CD14-positive monocyte (primary cell): ENCODE results near the gene SOCS3. TPM values are rescaled to one million over a fixed set of nuclear protein-coding genes. Genes with fewer than 3 reads are reported as not detected.

Experiments
- DNase-seq, 3 donors: peaks; one replicate each; pipeline ENCODE4 v3.0.0-alpha.2; 2011 to 2022
- H2AFZ ChIP-seq: 2 replicates; pipeline ENCODE4 v1.6.0; 2012; ENCODE audit warnings: mild to moderate bottlenecking, low read depth, low read length, inconsistent platforms; ENCODE audit not compliant: insufficient read depth, poor library complexity, severe bottlenecking
- H3K27ac ChIP-seq, 2 donors: 1 replicate in 1 of 2; 2 replicates in 1 of 2; pipeline ENCODE4 v1.5.1; 2012 to 2013; ENCODE audit warnings: low read length in 2 of 2, control low read depth in 1 of 2, inconsistent platforms in 1 of 2, low read depth in 1 of 2, mild to moderate bottlenecking in 1 of 2
- H3K27me3 ChIP-seq, 2 donors: one replicate each; pipeline versions ENCODE4 v1.6.0 to v1.6.1; 2011 to 2013; ENCODE audit warnings: low read length in 2 of 2; ENCODE audit not compliant: control insufficient read depth in 2 of 2, insufficient read depth in 2 of 2
- H3K36me3 ChIP-seq, 2 donors: replicated peaks in 1 of 2; 1 replicate in 1 of 2; 2 replicates in 1 of 2; pipeline versions ENCODE4 v1.5.1 to v1.6.1; 2012 to 2013; ENCODE audit warnings: low read length in 2 of 2, control low read depth in 1 of 2, inconsistent platforms in 1 of 2, mild to moderate bottlenecking in 1 of 2; ENCODE audit not compliant: insufficient read depth in 2 of 2, control insufficient read depth in 1 of 2
- H3K4me1 ChIP-seq, 2 donors: 1 replicate in 1 of 2; 2 replicates in 1 of 2; pipeline versions ENCODE4 v1.5.1 to v1.6.1; 2012 to 2013; ENCODE audit warnings: low read length in 2 of 2, control low read depth in 1 of 2, inconsistent platforms in 1 of 2, mild to moderate bottlenecking in 1 of 2, moderate library complexity in 1 of 2; ENCODE audit not compliant: insufficient read depth in 2 of 2, control insufficient read depth in 1 of 2
- H3K4me2 ChIP-seq: replicated peaks from 2 replicates; pipeline ENCODE3; 2012; ENCODE audit warnings: low read length, moderate library complexity, mild to moderate bottlenecking; ENCODE audit not compliant: poor library complexity, severe bottlenecking; ENCODE audit errors: extremely low read depth
- H3K4me3 ChIP-seq, 3 experiments: fragments of 200-600 bp in 1 of 3; sonication (generic) in 1 of 3; replicated peaks in 1 of 3; 1 replicate in 2 of 3; 2 replicates in 1 of 3; pipeline ENCODE4 v1.5.1; 2011 to 2013; ENCODE audit warnings: low read length in 3 of 3, mild to moderate bottlenecking in 3 of 3, control low read depth in 2 of 3, low read depth in 2 of 3, inconsistent platforms in 1 of 3, moderate library complexity in 1 of 3
- H3K79me2 ChIP-seq: 2 replicates; pipeline ENCODE4 v1.6.0; 2012; ENCODE audit warnings: mild to moderate bottlenecking, control low read depth, inconsistent platforms, low read length, moderate library complexity; ENCODE audit not compliant: insufficient read depth
- H3K9ac ChIP-seq: 2 replicates; pipeline ENCODE4 v1.6.0; 2017; ENCODE audit warnings: low read length, mild to moderate bottlenecking; ENCODE audit not compliant: insufficient read depth, poor library complexity, severe bottlenecking
- H3K9me3 ChIP-seq, 2 donors: replicated peaks in 1 of 2; 1 replicate in 1 of 2; 2 replicates in 1 of 2; pipeline versions ENCODE4 v1.5.1 to v1.6.1; 2012 to 2013; ENCODE audit warnings: low read length in 2 of 2, control low read depth in 1 of 2; ENCODE audit not compliant: control insufficient read depth in 1 of 2, insufficient read depth in 1 of 2
- H4K20me1 ChIP-seq: 2 replicates; pipeline ENCODE4 v1.6.0; 2012; ENCODE audit warnings: mild to moderate bottlenecking, low read length, control low read depth, moderate library complexity; ENCODE audit not compliant: insufficient read depth
- H3K27ac Mint-ChIP-seq, 7 donors: one replicate each; pipeline ENCODE4 v1.8.0; 2020; ENCODE audit warnings: mild to moderate bottlenecking in 7 of 7, mixed read lengths in 7 of 7, moderate library complexity in 6 of 7, inconsistent platforms in 2 of 7
- H3K27me3 Mint-ChIP-seq, 3 donors: one replicate each; pipeline ENCODE4 v1.8.0; 2021 to 2022; ENCODE audit warnings: low read depth in 3 of 3, mild to moderate bottlenecking in 3 of 3, mixed read lengths in 3 of 3, moderate library complexity in 3 of 3, inconsistent platforms in 1 of 3
- H3K36me3 Mint-ChIP-seq, 2 donors: one replicate each; pipeline ENCODE4 v1.8.0; 2020; ENCODE audit warnings: mixed read lengths in 2 of 2, inconsistent platforms in 1 of 2, mild to moderate bottlenecking in 1 of 2
- H3K4me1 Mint-ChIP-seq: one replicate; pipeline ENCODE4 v1.8.0; 2020; ENCODE audit warnings: mild to moderate bottlenecking, mixed read lengths
- H3K4me3 Mint-ChIP-seq, 2 donors: one replicate each; pipeline ENCODE4 v1.8.0; 2020; ENCODE audit warnings: mild to moderate bottlenecking in 2 of 2, mixed read lengths in 2 of 2, moderate library complexity in 1 of 2
- H3K9me3 Mint-ChIP-seq, 7 donors: one replicate each; pipeline ENCODE4 v1.8.0; 2020 to 2022; ENCODE audit warnings: mixed read lengths in 7 of 7, mild to moderate bottlenecking in 6 of 7, moderate library complexity in 6 of 7, inconsistent platforms in 2 of 7
- CTCF ChIP-seq: fragments of 200-600 bp; IDR thresholded peaks from one replicate; pipeline ENCODE4 v1.8.0; 2022; ENCODE audit warnings: antibody characterized with exemption, mild to moderate bottlenecking
- WGBS: methylation state at CpG from one replicate; pipeline ENCODE4 v1.1.5; 2013; ENCODE audit warnings: missing lambda C conversion rate; ENCODE audit not compliant: insufficient coverage; 5-methylcytosine and 5-hydroxymethylcytosine counted together
- intact Hi-C, 2 donors: fragments of 100-400 bp; cut with micrococcal nuclease; formaldehyde crosslinking; loops; one replicate each; pipeline versions ENCODE4 v1.15.0 to v1.15.1; 2023
- polyA plus RNA-seq, 3 donors: library from polyadenylated mRNA; depleted of rRNA in 1 of 3; unstranded in 2 of 3; stranded (reverse) in 1 of 3; fragments of 300-500 nt in 2 of 3; fragments of >200 nt in 1 of 3; fragmentation: Illumina TruSeq in 2 of 3; gene quantifications; 1 replicate in 2 of 3; 2 replicates in 1 of 3; pipeline ENCODE4 v1.2.3, GENCODE V29; 2012 to 2021

The SOCS3 gene
- polyA plus RNA-seq, 3 donors, result 123 to 441 (median 144) TPM

- TF ChIP-seq CTCF, result no peak
- peak overlapping the region; percentile 13 to 68 for H3K4me3 Mint-ChIP-seq
- DNase-seq, result peak in 2 of 3 donors; percentile 48 to 82
- no peaks in the 10 kb centered on the region for H3K79me2 ChIP-seq
- no peak overlapping the region for H3K4me3 ChIP-seq
- H3K4me2 ChIP-seq, result no peak overlapping the region
- H3K27ac ChIP-seq, result no peak overlapping the region
- H3K36me3 Mint-ChIP-seq, result no peaks in the 10 kb centered on the region
- peaks cover 18% of the 10 kb centered on the region for H3K4me1 Mint-ChIP-seq
- peak overlapping the region in 1 of 7 donors; percentile 37 for H3K27ac Mint-ChIP-seq
- H3K27me3 ChIP-seq, result peaks cover 0 to 26% of the 10 kb centered on the region in 2 donors
- H3K9me3 ChIP-seq, result no peaks in the 10 kb centered on the region
- H3K36me3 ChIP-seq, result no peaks in the 10 kb centered on the region
- H4K20me1 ChIP-seq, result peaks cover 2% of the 10 kb centered on the region
- peaks cover 6 to 16% of the 10 kb centered on the region in 2 donors for H3K4me1 ChIP-seq
- H3K9me3 Mint-ChIP-seq, result no peaks in the 10 kb centered on the region
- no peak overlapping the region for H3K9ac ChIP-seq
- intact Hi-C loops, result loop anchor here (5.0 kb wide), 4 partner anchors 37 to 77 kb away; no protein-coding TSS in a partner anchor
- H3K27me3 Mint-ChIP-seq, result peaks cover 22 to 42% (median 39%) of the 10 kb centered on the region in 3 donors
- WGBS, result 15% methylated on average over 22 of the region's 26 CpGs
- no peak overlapping the region for H2AFZ ChIP-seq
Observed at GRCh38 chr17:78364436-78365281, 4.8 kb upstream of the SOCS3 start.

GRCh38 chr17:78362671-78363070 is 2.8 kb upstream of the SOCS3 start:
- H3K27ac Mint-ChIP-seq, result peak overlapping the region in 1 of 7 donors; percentile 21
- Histone ChIP-seq H3K4me3 (no peak overlapping the region), H3K4me1 (peaks cover 23 to 36% of the 10 kb centered on the region in 2 donors), H3K9ac (no peak overlapping the region), H3K4me2 (no peak overlapping the region), H2AFZ (no peak overlapping the region), H3K79me2 (no peaks in the 10 kb centered on the region), H3K27ac (no peak overlapping the region), H3K9me3 (no peaks in the 10 kb centered on the region), H3K27me3 (peaks cover 8 to 42% of the 10 kb centered on the region in 2 donors), H4K20me1 (peaks cover 22% of the 10 kb centered on the region), H3K36me3 (peaks cover 0 to 15% of the 10 kb centered on the region in 2 donors)
- H3K4me1 Mint-ChIP-seq, result peaks cover 30% of the 10 kb centered on the region
- peaks cover 0 to 13% (median 11%) of the 10 kb centered on the region in 7 donors for H3K9me3 Mint-ChIP-seq
- no peak for DNase-seq
- H3K36me3 Mint-ChIP-seq, result peaks cover 12% of the 10 kb centered on the region in 2 donors
- H3K4me3 Mint-ChIP-seq, result no peak overlapping the region
- intact Hi-C loops, result loop anchor here (5.0 kb wide), 4 partner anchors 35 to 75 kb away; no protein-coding TSS in a partner anchor
- peaks cover 34 to 61% (median 54%) of the 10 kb centered on the region in 3 donors for H3K27me3 Mint-ChIP-seq
- 82% methylated on average over 4 of the region's 7 CpGs for WGBS
- no peak for TF ChIP-seq CTCF
